SU-DHL-6 (cell line): ENCODE data around the gene MED15.

ENCODE experiments used
- H2AFZ ChIP-seq: fragments of 200-600 bp; sonication (generic); 2 replicates; pipeline ENCODE4 v1.6.1; 2014; ENCODE audit warnings: low read depth, mild to moderate bottlenecking, moderate library complexity, mixed read lengths, antibody characterized with exemption, low read length; ENCODE audit not compliant: severe bottlenecking
- H3F3A ChIP-seq: fragments of 200-600 bp; shearing (Covaris generic); 2 replicates; pipeline ENCODE4 v1.6.0; 2016; ENCODE audit warnings: antibody characterized with exemption, mild to moderate bottlenecking; ENCODE audit not compliant: insufficient read depth
- H3K27ac ChIP-seq: fragments of 200-600 bp; sonication (generic); 2 replicates; pipeline ENCODE4 v1.5.1; 2016; ENCODE audit warnings: low read depth, mild to moderate bottlenecking, low read length, moderate library complexity, mixed read lengths
- H3K27me3 ChIP-seq: fragments of 200-600 bp; sonication (generic), shearing (Covaris generic); 2 replicates; pipeline ENCODE4 v1.6.0; 2014; ENCODE audit warnings: mild to moderate bottlenecking, low read length
- H3K36me3 ChIP-seq: fragments of 200-600 bp; sonication (generic); 2 replicates; pipeline ENCODE4 v1.6.1; 2014; ENCODE audit warnings: mild to moderate bottlenecking, low read length, mixed read lengths
- H3K4me2 ChIP-seq: fragments of 300-600, 200-600 bp; shearing (Covaris generic), sonication (generic); 2 replicates; pipeline ENCODE4 v1.6.0; 2014; ENCODE audit warnings: low read length, low read depth, mild to moderate bottlenecking; ENCODE audit not compliant: poor library complexity, severe bottlenecking
- H3K4me3 ChIP-seq: fragments of 200-600 bp; sonication (generic); 2 replicates; pipeline ENCODE4 v1.5.1; 2014; ENCODE audit warnings: antibody characterized with exemption, low read length, mild to moderate bottlenecking, mixed read lengths; ENCODE audit not compliant: insufficient read depth, poor library complexity, severe bottlenecking
- H3K79me2 ChIP-seq: fragments of 200-600 bp; sonication (generic); 2 replicates; pipeline ENCODE4 v1.6.1; 2014; ENCODE audit warnings: mild to moderate bottlenecking, low read length, moderate library complexity; ENCODE audit not compliant: insufficient read depth
- H3K9ac ChIP-seq: fragments of 200-600 bp; sonication (generic); 2 replicates; pipeline ENCODE4 v1.7.0; 2014; ENCODE audit warnings: mild to moderate bottlenecking, low read length
- H3K9me2 ChIP-seq: fragments of 200-600 bp; sonication (generic); replicated peaks from 2 replicates; pipeline ENCODE4 v1.6.1; 2014; ENCODE audit warnings: low read length; ENCODE audit not compliant: insufficient read depth
- H3K9me3 ChIP-seq: fragments of 200-600 bp; sonication (generic); 2 replicates; pipeline ENCODE4 v1.6.1; 2014; ENCODE audit warnings: low read length, mixed read lengths; ENCODE audit not compliant: insufficient read depth
- H4K20me1 ChIP-seq: fragments of 200-600 bp; sonication (generic); 2 replicates; pipeline ENCODE4 v1.6.1; 2014; ENCODE audit warnings: low read depth, mild to moderate bottlenecking, antibody characterized with exemption, low read length, moderate library complexity, mixed read lengths
- CTCF ChIP-seq: fragments of 200-600 bp; sonication (generic); IDR thresholded peaks from one replicate; pipeline ENCODE4 v1.5.1; 2017; ENCODE audit warnings: antibody characterized with exemption, mild to moderate bottlenecking, low read length, moderate library complexity; ENCODE audit not compliant: insufficient read depth, poor library complexity, severe bottlenecking
- EZH2phosphoT487 ChIP-seq: fragments of 200-600 bp; sonication (generic), shearing (Covaris generic); conservative IDR thresholded peaks from 2 replicates; pipeline ENCODE4 v1.6.1; 2018; ENCODE audit warnings: mild to moderate bottlenecking, antibody characterized with exemption, low read length, moderate library complexity, mixed read lengths

MED15 gene

GRCh38 chr22:20580611-20581502 is 73.4 kb downstream of the MED15 start:
- H3F3A ChIP-seq: no peaks in the 10 kb centered on the region
- H3K9ac ChIP-seq: no peak overlapping the region
- no peaks in the 10 kb centered on the region for H4K20me1 ChIP-seq
- no peaks in the 10 kb centered on the region for H3K9me2 ChIP-seq
- H3K36me3 ChIP-seq: no peaks in the 10 kb centered on the region
- no peak overlapping the region for H3K27ac ChIP-seq
- no peaks in the 10 kb centered on the region for H3K9me3 ChIP-seq
- H3K27me3 ChIP-seq: no peaks in the 10 kb centered on the region
- no peak overlapping the region for H3K4me2 ChIP-seq
- no peak overlapping the region for H3K4me3 ChIP-seq
- no peak overlapping the region for H2AFZ ChIP-seq
- H3K79me2 ChIP-seq: no peaks in the 10 kb centered on the region
- TF ChIP-seq CTCF: no peak
- TF ChIP-seq EZH2phosphoT487: no peak

- H3F3A ChIP-seq: no peaks in the 10 kb centered on the region
- no peaks in the 10 kb centered on the region for H3K36me3 ChIP-seq
- H3K9me3 ChIP-seq: no peaks in the 10 kb centered on the region
- no peaks in the 10 kb centered on the region for H3K27me3 ChIP-seq
- H4K20me1 ChIP-seq: no peaks in the 10 kb centered on the region
- H2AFZ ChIP-seq: no peak overlapping the region
- no peak for TF ChIP-seq EZH2phosphoT487
- TF ChIP-seq CTCF: no peak
- H3K4me3 ChIP-seq: no peak overlapping the region
- H3K9me2 ChIP-seq: no peaks in the 10 kb centered on the region
- H3K9ac ChIP-seq: no peak overlapping the region
- no peaks in the 10 kb centered on the region for H3K79me2 ChIP-seq
- H3K4me2 ChIP-seq: no peak overlapping the region
- H3K27ac ChIP-seq: no peak overlapping the region
Observed at GRCh38 chr22:20581503-20582170, 74.2 kb downstream of the MED15 start.

- H2AFZ ChIP-seq: no peak overlapping the region
- H3K9ac ChIP-seq: no peak overlapping the region
- no peaks in the 10 kb centered on the region for H3F3A ChIP-seq
- no peaks in the 10 kb centered on the region for H3K79me2 ChIP-seq
- H3K4me2 ChIP-seq: no peak overlapping the region
- H3K9me3 ChIP-seq: no peaks in the 10 kb centered on the region
- H4K20me1 ChIP-seq: no peaks in the 10 kb centered on the region
- no peaks in the 10 kb centered on the region for H3K9me2 ChIP-seq
- H3K36me3 ChIP-seq: no peaks in the 10 kb centered on the region
- H3K27ac ChIP-seq: no peak overlapping the region
- H3K4me3 ChIP-seq: no peak overlapping the region
- H3K27me3 ChIP-seq: no peaks in the 10 kb centered on the region
- TF ChIP-seq CTCF: no peak
- no peak for TF ChIP-seq EZH2phosphoT487
Observed at GRCh38 chr22:20582171-20582511, 74.7 kb downstream of the MED15 start.
